Stomach (tissue), 9 donors: ENCODE measurements around the gene FLT1. TPM values are rescaled to one million over a fixed set of nuclear protein-coding genes. Genes with fewer than 3 reads are reported as not detected.

ENCODE experiments used
- DNase-seq, 2 donors: peaks; one replicate each; pipeline versions ENCODE4 v3.0.0 to v3.0.0-alpha.2; 2013 to 2019
- H3K27ac ChIP-seq, 5 donors: fragments of 200-600 bp in 4 of 5; sonication (generic) in 4 of 5; one replicate each; pipeline ENCODE4 v1.5.1; 2013 to 2019; ENCODE audit warnings: mild to moderate bottlenecking in 1 of 5, moderate library complexity in 1 of 5
- H3K27me3 ChIP-seq, 3 donors: fragments of 200-600 bp; sonication (generic); one replicate each; pipeline ENCODE4 v1.5.1; 2017 to 2019; ENCODE audit warnings: mixed run types in 1 of 3
- H3K36me3 ChIP-seq, 4 donors: fragments of 200-600 bp; sonication (generic); 1 replicate in 3 of 4; 2 replicates in 1 of 4; pipeline ENCODE4 v1.5.1; 2016 to 2019
- H3K4me1 ChIP-seq, 4 donors: fragments of 200-600 bp; sonication (generic); one replicate each; pipeline ENCODE4 v1.5.1; 2016 to 2019
- H3K4me3 ChIP-seq, 4 donors: fragments of 200-600 bp; sonication (generic) in 3 of 4; one replicate each; pipeline ENCODE4 v1.5.1; 2016 to 2019; ENCODE audit warnings: mild to moderate bottlenecking in 1 of 4
- H3K9me3 ChIP-seq, 4 donors: fragments of 200-600 bp; sonication (generic); one replicate each; pipeline ENCODE4 v1.5.1; 2016 to 2019
- CTCF ChIP-seq, 7 experiments: fragments of 450-650 bp in 4 of 7; fragments of 200-600 bp in 3 of 7; sonication (generic) in 3 of 7; IDR thresholded peaks; one replicate each; pipeline ENCODE4 v1.5.1; 2016 to 2019; ENCODE audit warnings: antibody characterized with exemption in 7 of 7, control low read depth in 2 of 7, mild to moderate bottlenecking in 1 of 7
- EP300 ChIP-seq: sonication (generic); formaldehyde crosslinking; IDR thresholded peaks from one replicate; pipeline ENCODE4 v1.6.1; 2017; ENCODE audit warnings: antibody characterized with exemption
- POLR2A ChIP-seq, 4 donors: fragments of 450-650 bp; IDR thresholded peaks; one replicate each; pipeline ENCODE4 v1.6.1; 2016; ENCODE audit warnings: antibody characterized with exemption in 4 of 4, control low read depth in 2 of 4, mild to moderate bottlenecking in 1 of 4, moderate library complexity in 1 of 4
- POLR2AphosphoS5 ChIP-seq, 3 donors: sonication (generic); formaldehyde crosslinking; IDR thresholded peaks; one replicate each; pipeline ENCODE4 v1.6.1; 2016; ENCODE audit warnings: antibody characterized with exemption in 3 of 3
- WGBS, 5 donors: extraction: QIAGEN DNeasy Blood & Tissue Kit in 3 of 5; methylation state at CpG; one replicate each; pipeline versions ENCODE4 v1.1.5 to v1.1.7; 2013 to 2018; 5-methylcytosine and 5-hydroxymethylcytosine counted together
- intact Hi-C: fragments of 100-400 bp; cut with DNase I; formaldehyde crosslinking; loops from one replicate; pipeline ENCODE4 v1.15.1; 2023; ENCODE audit warnings: low total_unique reads
- polyA plus RNA-seq, 3 donors: library from polyadenylated mRNA; stranded (reverse); fragments of 200-250 nt; gene quantifications; one replicate each; pipeline ENCODE4 v1.2.3, GENCODE V29; 2013
- total RNA-seq, 5 donors: library from RNA; depleted of rRNA; stranded (reverse); fragments of >200 nt; gene quantifications; one replicate each; pipeline versions ENCODE4 v1.1.0 to v1.2.3, GENCODE V29; 2014 to 2016
- donor health status: healthy with polysubstance abuse.
- donor health status: Bipolar disorder and iron deficiency.
- donor health status: healthy.

Gene FLT1
- total and polyA plus RNA-seq, 8 donors, result 1.00 to 41.9 (median 3.6) TPM; not detected in 1

- no peaks in the 10 kb centered on the region for H3K36me3 ChIP-seq
- peaks cover 7 to 77% (median 55%) of the 10 kb centered on the region in 3 donors for H3K27me3 ChIP-seq
- intact Hi-C loops, result no loop called here
- TF ChIP-seq POLR2AphosphoS5 (IDR thresholded peaks at IDR 0.05) (no peak), POLR2A (IDR thresholded peaks at IDR 0.05) (no peak), EP300 (no peak), CTCF (IDR thresholded peaks at IDR 0.05) (no peak)
- no peaks in the 10 kb centered on the region for H3K9me3 ChIP-seq
- peaks cover 5 to 25% (median 18%) of the 10 kb centered on the region in 4 donors for H3K4me1 ChIP-seq
- DNase-seq, result no peak
- H3K4me3 ChIP-seq, result peak overlapping the region; percentile 39 to 45 (median 41)
- peak overlapping the region in 3 of 5 donors; percentile 18 to 55 (median 27) for H3K27ac ChIP-seq
- 7 to 20% (median 16%) methylated on average over 10 of the region's 10 CpGs for WGBS, 5 donors
Observed at GRCh38 chr13:28533125-28533436, 38.2 kb upstream of the FLT1 start.

DNA sequence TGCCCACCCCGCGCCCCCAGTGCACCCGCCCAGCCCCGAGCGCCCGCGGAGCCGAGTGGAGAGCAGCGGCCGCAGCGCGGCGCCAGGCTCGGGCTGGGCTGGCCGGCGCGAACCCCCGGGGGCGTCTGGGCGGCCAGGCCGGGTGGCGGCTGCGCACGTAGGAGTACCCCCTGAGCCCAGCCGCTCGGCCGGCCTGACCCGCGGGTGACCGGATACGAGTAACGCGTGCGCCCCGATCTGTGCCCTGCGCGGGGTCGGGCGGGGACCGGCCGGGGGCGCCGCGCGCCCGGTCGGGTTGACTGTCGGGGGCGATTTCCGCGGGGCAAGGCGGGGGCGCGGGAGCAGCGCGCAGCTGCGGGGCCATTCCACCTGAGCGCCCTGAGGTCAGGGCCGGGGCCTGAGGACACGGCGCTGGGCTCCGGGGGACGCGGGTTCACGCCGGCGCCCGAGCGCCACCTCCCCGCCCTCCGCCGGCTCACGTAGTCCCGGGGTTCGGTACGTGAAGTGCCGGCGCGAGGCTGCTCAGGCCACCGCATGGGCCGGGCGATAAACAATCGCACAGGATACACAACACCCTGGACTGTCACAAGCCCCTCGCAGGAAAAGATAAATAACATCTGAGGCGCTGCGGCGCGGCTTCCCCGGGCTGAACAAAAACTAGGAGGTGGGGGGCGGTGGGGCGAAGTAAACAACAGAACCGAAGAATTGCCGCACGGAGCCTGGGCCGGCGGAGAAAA lies 37.6 kb upstream of the FLT1 start:
- H3K27ac ChIP-seq, result peak overlapping the region in 3 of 5 donors; percentile 27 to 61 (median 55)
- TF ChIP-seq EP300, result no peak
- no peak for TF ChIP-seq CTCF (IDR thresholded peaks at IDR 0.05)
- no peak for TF ChIP-seq POLR2AphosphoS5 (IDR thresholded peaks at IDR 0.05)
- TF ChIP-seq POLR2A (IDR thresholded peaks at IDR 0.05), result no peak
- 1 to 11% (median 2%) methylated on average over 12 to 96 of the region's 96 CpGs for WGBS, 5 donors
- intact Hi-C loops, result no loop called here
- DNase-seq, result peak in 1 of 2 donors; percentile 62
- H3K4me3 ChIP-seq, result peak overlapping the region; percentile 39 to 45 (median 41)
- H3K27me3 ChIP-seq, result peaks cover 7 to 83% (median 60%) of the 10 kb centered on the region in 3 donors
- peaks cover 5 to 25% (median 18%) of the 10 kb centered on the region in 4 donors for H3K4me1 ChIP-seq
- H3K36me3 ChIP-seq, result no peaks in the 10 kb centered on the region
- H3K9me3 ChIP-seq, result no peaks in the 10 kb centered on the region

DNA sequence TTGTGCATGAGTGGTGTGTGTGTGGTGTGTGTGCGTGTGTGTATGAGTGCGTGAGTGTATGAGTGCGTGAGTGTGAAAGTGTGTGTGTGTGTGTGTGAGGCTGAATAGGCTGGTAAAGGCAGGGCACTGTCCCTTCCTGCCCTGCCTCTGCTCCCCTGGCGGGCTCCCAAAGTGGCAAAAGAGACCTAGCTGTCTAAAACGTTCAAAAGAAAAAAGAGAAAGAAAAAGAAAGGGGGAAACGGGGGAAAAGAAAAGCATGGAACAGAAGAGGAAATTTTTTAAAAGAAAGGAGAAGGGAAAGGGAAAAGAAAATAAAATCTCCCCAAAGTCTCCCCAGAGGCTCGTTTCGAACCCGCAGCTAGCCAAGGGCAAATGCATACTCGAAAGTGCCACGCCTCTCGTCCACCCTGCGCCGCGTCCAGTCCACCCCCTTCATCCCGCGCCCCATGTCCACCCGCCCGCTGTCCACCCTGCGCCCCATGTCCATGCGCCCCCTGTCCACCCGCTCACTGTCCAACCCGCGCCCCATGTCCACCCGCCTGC lies 37.0 kb upstream of the FLT1 start:
- TF ChIP-seq CTCF (IDR thresholded peaks at IDR 0.05) (no peak), POLR2A (IDR thresholded peaks at IDR 0.05) (no peak), EP300 (no peak), POLR2AphosphoS5 (IDR thresholded peaks at IDR 0.05) (no peak)
- Histone ChIP-seq H3K27me3 (peaks cover 7 to 89% (median 61%) of the 10 kb centered on the region in 3 donors), H3K4me1 (peaks cover 5 to 25% (median 18%) of the 10 kb centered on the region in 4 donors), H3K27ac (peak overlapping the region in 4 of 5 donors; percentile 24 to 61 (median 40)), H3K36me3 (no peaks in the 10 kb centered on the region), H3K9me3 (no peaks in the 10 kb centered on the region), H3K4me3 (peak overlapping the region; percentile 39 to 45 (median 41))
- DNase-seq, result peak in 1 of 2 donors; percentile 13
- 5 to 8% (median 7%) methylated on average over 24 to 25 of the region's 25 CpGs for WGBS, 5 donors
- intact Hi-C loops, result no loop called here

DNA sequence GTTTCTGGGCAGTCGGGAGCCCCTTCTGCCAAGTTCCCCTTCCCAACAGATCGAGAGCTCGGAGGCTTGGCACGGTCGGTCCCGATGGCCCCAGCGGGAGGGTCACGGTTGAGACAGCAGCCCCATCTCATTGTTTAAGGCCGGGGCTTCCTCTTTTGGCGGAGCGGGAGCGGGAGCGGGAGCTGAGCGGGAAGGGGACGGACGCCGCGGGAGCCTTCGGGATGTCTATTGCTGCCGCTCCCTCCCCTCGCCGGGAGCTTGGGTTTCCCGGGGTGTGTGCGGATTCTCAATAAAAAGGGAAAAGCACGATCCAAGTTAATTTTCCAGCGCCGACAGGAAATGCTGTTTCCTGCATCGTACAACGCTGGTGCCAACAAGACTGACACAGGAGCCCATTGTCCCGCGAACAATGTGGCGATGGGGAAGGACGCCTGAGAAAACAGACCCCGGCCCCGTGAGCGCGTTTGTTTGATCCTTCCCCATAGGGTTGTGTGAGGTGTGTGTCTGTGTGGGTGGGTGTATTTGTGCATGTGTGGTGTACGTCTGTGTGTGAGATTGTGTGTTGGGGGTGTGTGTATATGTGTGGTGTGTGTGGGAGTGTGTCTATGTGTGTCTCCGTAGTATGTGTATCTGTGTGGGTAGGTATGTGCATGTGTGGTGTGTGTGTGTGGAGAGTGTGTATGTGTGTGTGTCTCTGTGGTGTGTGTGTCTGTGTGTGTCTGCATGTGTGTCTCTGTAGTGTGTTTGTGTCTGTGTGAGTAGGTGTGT lies 36.3 kb upstream of the FLT1 start:
- Histone ChIP-seq H3K36me3 (no peaks in the 10 kb centered on the region), H3K4me1 (peaks cover 5 to 25% (median 18%) of the 10 kb centered on the region in 4 donors), H3K27me3 (peaks cover 7 to 89% (median 61%) of the 10 kb centered on the region in 3 donors), H3K4me3 (peak overlapping the region; percentile 9 to 45 (median 35)), H3K27ac (peak overlapping the region in 4 of 5 donors; percentile 24 to 61 (median 40)), H3K9me3 (no peaks in the 10 kb centered on the region)
- peak; percentile 27 to 71 for DNase-seq
- TF ChIP-seq EP300, result no peak
- TF ChIP-seq POLR2AphosphoS5 (IDR thresholded peaks at IDR 0.05), result no peak
- TF ChIP-seq CTCF (IDR thresholded peaks at IDR 0.05), result no peak
- no peak for TF ChIP-seq POLR2A (IDR thresholded peaks at IDR 0.05)
- 1 to 7% (median 3%) methylated on average over 34 to 39 of the region's 39 CpGs for WGBS, 5 donors
- intact Hi-C loops, result no loop called here
